ENCODE data around the gene SEMG1.

SEMG1 gene

GRCh38 chr20:45253261-45253660 lies 46.4 kb downstream of the SEMG1 start:
- no peak for TF ChIP-seq CTCF (IDR thresholded peaks at IDR 0.05; ENCODE audit: low read depth, low read length, missing control alignments)
- no peak overlapping the region for H3K4me3 ChIP-seq (replicated peaks; ENCODE audit: low read depth, low read length)
- DNase-seq (ENCODE audit: extremely low read depth, low read depth) = no peak

GRCh38 chr20:45254383-45255262 lies 47.8 kb downstream of the SEMG1 start, which contains the start of gene SLPI:
Gene SLPI, minus strand, starts transcription at chr20:45254564. Its CDS starts 21 bp downstream, at chr20:45254543.
- no peak for DNase-seq (ENCODE audit: extremely low read depth, low read depth)
- H3K4me3 ChIP-seq (replicated peaks; ENCODE audit: low read depth, low read length) = no peak within 1 kb of the TSS

GRCh38 chr20:45257161-45257560 lies 50.3 kb downstream of the SEMG1 start:
- no peak overlapping the region for H3K4me3 ChIP-seq (replicated peaks; ENCODE audit: low read depth, low read length)
- no peak for TF ChIP-seq CTCF (IDR thresholded peaks at IDR 0.05; ENCODE audit: low read depth, low read length, missing control alignments)
- no peak for DNase-seq (ENCODE audit: extremely low read depth, low read depth)

More at GRCh38 chr20:45254383-45255262, 47.8 kb downstream of the SEMG1 start, which contains the start of gene SLPI:
- TF ChIP-seq CTCF (IDR thresholded peaks at IDR 0.05; ENCODE audit: low read depth, low read length, missing control alignments) = no peak

GRCh38 chr20:45257711-45258110 lies 50.9 kb downstream of the SEMG1 start:
- H3K4me3 ChIP-seq (replicated peaks; ENCODE audit: low read depth, low read length) = no peak overlapping the region
- no peak for DNase-seq (ENCODE audit: extremely low read depth, low read depth)
- no peak for TF ChIP-seq CTCF (IDR thresholded peaks at IDR 0.05; ENCODE audit: low read depth, low read length, missing control alignments)

- DNase-seq (ENCODE audit: extremely low read depth, low read depth) = no peak
- no peak overlapping the region for H3K4me3 ChIP-seq (replicated peaks; ENCODE audit: low read depth, low read length)
- no peak for TF ChIP-seq CTCF (IDR thresholded peaks at IDR 0.05; ENCODE audit: low read depth, low read length, missing control alignments)
Measured at GRCh38 chr20:45258259-45258658, 51.4 kb downstream of the SEMG1 start.

GRCh38 chr20:45258664-45259063 lies 51.8 kb downstream of the SEMG1 start:
- DNase-seq (ENCODE audit: extremely low read depth, low read depth) = no peak
- TF ChIP-seq CTCF (IDR thresholded peaks at IDR 0.05; ENCODE audit: low read depth, low read length, missing control alignments) = no peak
- H3K4me3 ChIP-seq (replicated peaks; ENCODE audit: low read depth, low read length) = no peak overlapping the region

Data from HFF-Myc (cell line).